ENCODE data around the gene NCOR1.

- no peak for TF ChIP-seq CTCF (IDR thresholded peaks at IDR 0.05)
- TF ChIP-seq POLR2A (IDR thresholded peaks at IDR 0.05) = no peak
These were observed 187.4 kb downstream of the NCOR1 start for GRCh38 chr17:16027708-16028584.
